ENCODE data around the gene KRTAP5-11. TPM values are rescaled to one million over a fixed set of nuclear protein-coding genes. Genes with fewer than 3 reads are reported as not detected.
"Not testable (repeated sequence)": the region's sequence is repeated elsewhere in the genome, so short reads cannot be mapped to it uniquely, and the experiment has no call there.

The KRTAP5-11 gene
- total RNA-seq, 1 experiment from 2014 or later: not detected

GRCh38 chr11:71588822-71589545 lies 6.3 kb upstream of the KRTAP5-11 start:
- Mint-ChIP-seq H3K4me3 (ENCODE audit: unreplicated experiment) (peak overlapping the region; percentile 42), H3K4me1 (ENCODE audit: low read depth, unreplicated experiment) (peaks cover 40% of the 10 kb centered on the region), H3K27ac (ENCODE audit: unreplicated experiment) (peak overlapping the region; percentile 84)
- POLR2A ChIA-PET: interaction anchor here (0.6 kb wide), 2 partner anchors 9 to 103 kb away, joined by 3 to 8 read pairs; no protein-coding TSS in a partner anchor
- intact Hi-C loops (cut with micrococcal nuclease; ENCODE audit: unreplicated experiment); H3K9me3 ChIP-seq; H3K36me3 ChIP-seq (ENCODE audit: control insufficient read depth, insufficient read depth, low read length); H3K4me3 ChIP-seq (ENCODE audit: low read depth, low read length); H3K36me3 Mint-ChIP-seq (ENCODE audit: insufficient read depth, unreplicated experiment); H3K9me3 Mint-ChIP-seq (ENCODE audit: unreplicated experiment); H3K27me3 ChIP-seq (replicated peaks; ENCODE audit: control insufficient read depth, insufficient read depth, low read length); H3K27me3 Mint-ChIP-seq (ENCODE audit: insufficient read depth, unreplicated experiment): not testable (repeated sequence)
- TF ChIP-seq, protein P1, sequence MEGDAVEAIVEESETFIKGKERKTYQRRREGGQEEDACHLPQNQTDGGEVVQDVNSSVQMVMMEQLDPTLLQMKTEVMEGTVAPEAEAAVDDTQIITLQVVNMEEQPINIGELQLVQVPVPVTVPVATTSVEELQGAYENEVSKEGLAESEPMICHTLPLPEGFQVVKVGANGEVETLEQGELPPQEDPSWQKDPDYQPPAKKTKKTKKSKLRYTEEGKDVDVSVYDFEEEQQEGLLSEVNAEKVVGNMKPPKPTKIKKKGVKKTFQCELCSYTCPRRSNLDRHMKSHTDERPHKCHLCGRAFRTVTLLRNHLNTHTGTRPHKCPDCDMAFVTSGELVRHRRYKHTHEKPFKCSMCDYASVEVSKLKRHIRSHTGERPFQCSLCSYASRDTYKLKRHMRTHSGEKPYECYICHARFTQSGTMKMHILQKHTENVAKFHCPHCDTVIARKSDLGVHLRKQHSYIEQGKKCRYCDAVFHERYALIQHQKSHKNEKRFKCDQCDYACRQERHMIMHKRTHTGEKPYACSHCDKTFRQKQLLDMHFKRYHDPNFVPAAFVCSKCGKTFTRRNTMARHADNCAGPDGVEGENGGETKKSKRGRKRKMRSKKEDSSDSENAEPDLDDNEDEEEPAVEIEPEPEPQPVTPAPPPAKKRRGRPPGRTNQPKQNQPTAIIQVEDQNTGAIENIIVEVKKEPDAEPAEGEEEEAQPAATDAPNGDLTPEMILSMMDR (IDR thresholded peaks at IDR 0.05; ENCODE audit: insufficient read depth in 1 of 2, low read depth in 1 of 2, low read length in 1 of 2, severe bottlenecking in 1 of 2, unreplicated experiment in 1 of 2): peak; percentile 53 to 57
- H3K4me1 ChIP-seq: peaks cover 21% of the 10 kb centered on the region
- peak; percentile 82 to 85 for DNase-seq
- CTCF ChIA-PET: interaction anchor here (2.3 kb wide), 1 partner anchor 9 kb away, joined by 10 read pairs; no protein-coding TSS in a partner anchor
- BruUV-seq (replicated peaks): TSS peak; percentile 61

GRCh38 chr11:71588314-71588713 lies 5.6 kb upstream of the KRTAP5-11 start:
- Mint-ChIP-seq H3K27ac (ENCODE audit: unreplicated experiment) (peak overlapping the region; percentile 84), H3K4me1 (ENCODE audit: low read depth, unreplicated experiment) (peaks cover 40% of the 10 kb centered on the region), H3K4me3 (ENCODE audit: unreplicated experiment) (peak overlapping the region; percentile 42)
- H3K27me3 ChIP-seq (replicated peaks; ENCODE audit: control insufficient read depth, insufficient read depth, low read length); H3K4me3 ChIP-seq (ENCODE audit: low read depth, low read length); H3K9me3 Mint-ChIP-seq (ENCODE audit: unreplicated experiment); H3K9me3 ChIP-seq; BruUV-seq (replicated peaks); H3K36me3 ChIP-seq (ENCODE audit: control insufficient read depth, insufficient read depth, low read length); POLR2A ChIA-PET; H3K27me3 Mint-ChIP-seq (ENCODE audit: insufficient read depth, unreplicated experiment); intact Hi-C loops (cut with micrococcal nuclease; ENCODE audit: unreplicated experiment); H3K36me3 Mint-ChIP-seq (ENCODE audit: insufficient read depth, unreplicated experiment): not testable (repeated sequence)
- CTCF ChIA-PET: interaction anchor here (2.3 kb wide), 1 partner anchor 8 kb away, joined by 10 read pairs; no protein-coding TSS in a partner anchor
- peaks cover 21% of the 10 kb centered on the region for H3K4me1 ChIP-seq
- DNase-seq: peak; percentile 92 to 96

GRCh38 chr11:71585673-71586072 lies 3.0 kb upstream of the KRTAP5-11 start:
- H3K27me3 ChIP-seq (replicated peaks; ENCODE audit: control insufficient read depth, insufficient read depth, low read length); DNase-seq; H3K9me3 ChIP-seq; H3K27ac Mint-ChIP-seq (ENCODE audit: unreplicated experiment); H3K36me3 ChIP-seq (ENCODE audit: control insufficient read depth, insufficient read depth, low read length); H3K4me3 Mint-ChIP-seq (ENCODE audit: unreplicated experiment); BruUV-seq (replicated peaks); H3K27me3 Mint-ChIP-seq (ENCODE audit: insufficient read depth, unreplicated experiment); POLR2A ChIA-PET; intact Hi-C loops (cut with micrococcal nuclease; ENCODE audit: unreplicated experiment); H3K4me3 ChIP-seq (ENCODE audit: low read depth, low read length); H3K36me3 Mint-ChIP-seq (ENCODE audit: insufficient read depth, unreplicated experiment); CTCF ChIA-PET; H3K9me3 Mint-ChIP-seq (ENCODE audit: unreplicated experiment): not testable (repeated sequence)
- peaks cover 46% of the 10 kb centered on the region for H3K4me1 Mint-ChIP-seq (ENCODE audit: low read depth, unreplicated experiment)
- H3K4me1 ChIP-seq: peaks cover 30% of the 10 kb centered on the region

DNA sequence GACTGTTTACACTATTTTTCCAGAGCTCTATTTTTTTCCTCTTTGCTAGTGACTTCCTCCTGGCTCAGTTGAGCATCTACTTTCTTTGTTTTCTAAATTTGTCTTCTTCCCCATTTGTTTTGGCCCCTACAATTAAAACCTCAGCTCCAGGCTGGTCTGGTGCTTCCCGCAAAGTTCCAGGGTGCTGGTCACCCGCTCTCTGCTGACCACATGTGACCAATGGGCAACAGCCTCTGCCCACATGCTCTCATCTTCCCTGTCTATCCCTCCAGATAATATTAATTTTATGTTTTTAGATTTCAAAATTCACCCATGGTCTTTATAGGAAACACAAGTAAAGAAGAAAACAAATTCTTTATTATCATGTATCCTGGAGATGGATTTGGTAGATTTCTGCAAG lies 294 bp upstream of the KRTAP5-11 start:
- POLR2A ChIA-PET; H3K36me3 Mint-ChIP-seq (ENCODE audit: insufficient read depth, unreplicated experiment); CTCF ChIA-PET; H3K9me3 Mint-ChIP-seq (ENCODE audit: unreplicated experiment); BruUV-seq (replicated peaks); H3K27me3 ChIP-seq (replicated peaks; ENCODE audit: control insufficient read depth, insufficient read depth, low read length); H3K4me3 Mint-ChIP-seq (ENCODE audit: unreplicated experiment); H3K9me3 ChIP-seq; H3K27ac Mint-ChIP-seq (ENCODE audit: unreplicated experiment); H3K36me3 ChIP-seq (ENCODE audit: control insufficient read depth, insufficient read depth, low read length); H3K27me3 Mint-ChIP-seq (ENCODE audit: insufficient read depth, unreplicated experiment); DNase-seq; H3K4me3 ChIP-seq (ENCODE audit: low read depth, low read length); intact Hi-C loops (cut with micrococcal nuclease; ENCODE audit: unreplicated experiment): not testable (repeated sequence)
- peaks cover 26% of the 10 kb centered on the region for H3K4me1 Mint-ChIP-seq (ENCODE audit: low read depth, unreplicated experiment)
- peaks cover 29% of the 10 kb centered on the region for H3K4me1 ChIP-seq
